HL-60 (cell line): ENCODE results near the gene DISP3.

Source experiments
- DNase-seq, 2 experiments: peaks; one replicate each; pipeline ENCODE4 v3.0.0-alpha.2; 2010 to 2020; ENCODE audit warnings: low read depth in 1 of 2, low spot score in 1 of 2
- H3K27ac ChIP-seq: fragments of 250-450 bp; sonication (Bioruptor Pico); replicated peaks from 2 replicates; pipeline ENCODE4 v1.5.1; 2020; ENCODE audit warnings: mild to moderate bottlenecking, moderate library complexity
- H3K27me3 ChIP-seq: fragments of 250-450 bp; sonication (Bioruptor Pico); 2 replicates; pipeline ENCODE4 v1.5.1; 2021; ENCODE audit warnings: mild to moderate bottlenecking, moderate library complexity; ENCODE audit not compliant: insufficient read depth, poor library complexity, severe bottlenecking
- H3K4me3 ChIP-seq: replicated peaks from 2 replicates; pipeline ENCODE4 v1.5.1; 2011; ENCODE audit warnings: mild to moderate bottlenecking, control low read depth, low read length; ENCODE audit not compliant: insufficient read depth
- GABPA ChIP-seq: IDR thresholded peaks from 2 replicates; pipeline ENCODE4 v1.6.1; 2012; ENCODE audit warnings: low read depth
- POLR2AphosphoS5 ChIP-seq: IDR thresholded peaks from 2 replicates; pipeline ENCODE4 v1.6.1; 2012; ENCODE audit warnings: low read depth
- SPI1 ChIP-seq: IDR thresholded peaks from 2 replicates; pipeline ENCODE4 v1.6.1; 2012; ENCODE audit warnings: low read depth, mild to moderate bottlenecking, borderline replicate concordance
- TF ChIP-seq, protein P1 (sequence below): IDR thresholded peaks from 2 replicates; pipeline ENCODE4 v1.6.1; 2012; ENCODE audit warnings: low read depth; ENCODE audit not compliant: insufficient replicate concordance
- TF ChIP-seq, protein P2 (sequence below): IDR thresholded peaks from one replicate; pipeline ENCODE4 v1.5.1; 2011; ENCODE audit warnings: low read length, control low read depth, inconsistent platforms; ENCODE audit not compliant: insufficient read depth

Gene DISP3

DNA sequence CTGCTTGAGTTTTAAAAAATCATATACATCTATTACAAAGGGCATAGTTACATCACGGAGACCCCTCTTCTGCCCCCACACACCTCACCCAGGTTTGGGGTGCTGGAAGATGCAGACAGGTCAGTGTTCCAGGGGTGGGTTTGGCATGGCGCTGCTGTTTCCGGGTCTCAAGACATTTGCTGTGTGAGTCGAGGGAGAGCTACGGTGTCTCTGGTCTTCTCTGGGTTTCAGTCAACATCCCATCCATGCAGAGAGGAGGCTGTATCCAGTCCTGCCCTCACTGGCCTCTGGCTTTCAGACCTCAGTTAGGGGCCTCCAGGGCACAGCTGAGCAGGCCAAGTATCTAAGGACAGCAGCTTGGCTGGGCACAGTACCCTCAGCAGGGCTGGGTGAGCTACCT, 28.6 kb upstream of the DISP3 start:
- Histone ChIP-seq H3K27ac (no peak overlapping the region), H3K27me3 (no peaks in the 10 kb centered on the region), H3K4me3 (no peak overlapping the region)
- TF ChIP-seq POLR2AphosphoS5 (no peak), SPI1 (no peak), GABPA (no peak)
- TF ChIP-seq, protein P1, sequence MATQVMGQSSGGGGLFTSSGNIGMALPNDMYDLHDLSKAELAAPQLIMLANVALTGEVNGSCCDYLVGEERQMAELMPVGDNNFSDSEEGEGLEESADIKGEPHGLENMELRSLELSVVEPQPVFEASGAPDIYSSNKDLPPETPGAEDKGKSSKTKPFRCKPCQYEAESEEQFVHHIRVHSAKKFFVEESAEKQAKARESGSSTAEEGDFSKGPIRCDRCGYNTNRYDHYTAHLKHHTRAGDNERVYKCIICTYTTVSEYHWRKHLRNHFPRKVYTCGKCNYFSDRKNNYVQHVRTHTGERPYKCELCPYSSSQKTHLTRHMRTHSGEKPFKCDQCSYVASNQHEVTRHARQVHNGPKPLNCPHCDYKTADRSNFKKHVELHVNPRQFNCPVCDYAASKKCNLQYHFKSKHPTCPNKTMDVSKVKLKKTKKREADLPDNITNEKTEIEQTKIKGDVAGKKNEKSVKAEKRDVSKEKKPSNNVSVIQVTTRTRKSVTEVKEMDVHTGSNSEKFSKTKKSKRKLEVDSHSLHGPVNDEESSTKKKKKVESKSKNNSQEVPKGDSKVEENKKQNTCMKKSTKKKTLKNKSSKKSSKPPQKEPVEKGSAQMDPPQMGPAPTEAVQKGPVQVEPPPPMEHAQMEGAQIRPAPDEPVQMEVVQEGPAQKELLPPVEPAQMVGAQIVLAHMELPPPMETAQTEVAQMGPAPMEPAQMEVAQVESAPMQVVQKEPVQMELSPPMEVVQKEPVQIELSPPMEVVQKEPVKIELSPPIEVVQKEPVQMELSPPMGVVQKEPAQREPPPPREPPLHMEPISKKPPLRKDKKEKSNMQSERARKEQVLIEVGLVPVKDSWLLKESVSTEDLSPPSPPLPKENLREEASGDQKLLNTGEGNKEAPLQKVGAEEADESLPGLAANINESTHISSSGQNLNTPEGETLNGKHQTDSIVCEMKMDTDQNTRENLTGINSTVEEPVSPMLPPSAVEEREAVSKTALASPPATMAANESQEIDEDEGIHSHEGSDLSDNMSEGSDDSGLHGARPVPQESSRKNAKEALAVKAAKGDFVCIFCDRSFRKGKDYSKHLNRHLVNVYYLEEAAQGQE = no peak
- TF ChIP-seq, protein P2, sequence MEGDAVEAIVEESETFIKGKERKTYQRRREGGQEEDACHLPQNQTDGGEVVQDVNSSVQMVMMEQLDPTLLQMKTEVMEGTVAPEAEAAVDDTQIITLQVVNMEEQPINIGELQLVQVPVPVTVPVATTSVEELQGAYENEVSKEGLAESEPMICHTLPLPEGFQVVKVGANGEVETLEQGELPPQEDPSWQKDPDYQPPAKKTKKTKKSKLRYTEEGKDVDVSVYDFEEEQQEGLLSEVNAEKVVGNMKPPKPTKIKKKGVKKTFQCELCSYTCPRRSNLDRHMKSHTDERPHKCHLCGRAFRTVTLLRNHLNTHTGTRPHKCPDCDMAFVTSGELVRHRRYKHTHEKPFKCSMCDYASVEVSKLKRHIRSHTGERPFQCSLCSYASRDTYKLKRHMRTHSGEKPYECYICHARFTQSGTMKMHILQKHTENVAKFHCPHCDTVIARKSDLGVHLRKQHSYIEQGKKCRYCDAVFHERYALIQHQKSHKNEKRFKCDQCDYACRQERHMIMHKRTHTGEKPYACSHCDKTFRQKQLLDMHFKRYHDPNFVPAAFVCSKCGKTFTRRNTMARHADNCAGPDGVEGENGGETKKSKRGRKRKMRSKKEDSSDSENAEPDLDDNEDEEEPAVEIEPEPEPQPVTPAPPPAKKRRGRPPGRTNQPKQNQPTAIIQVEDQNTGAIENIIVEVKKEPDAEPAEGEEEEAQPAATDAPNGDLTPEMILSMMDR = no peak
- no peak for DNase-seq

DNA sequence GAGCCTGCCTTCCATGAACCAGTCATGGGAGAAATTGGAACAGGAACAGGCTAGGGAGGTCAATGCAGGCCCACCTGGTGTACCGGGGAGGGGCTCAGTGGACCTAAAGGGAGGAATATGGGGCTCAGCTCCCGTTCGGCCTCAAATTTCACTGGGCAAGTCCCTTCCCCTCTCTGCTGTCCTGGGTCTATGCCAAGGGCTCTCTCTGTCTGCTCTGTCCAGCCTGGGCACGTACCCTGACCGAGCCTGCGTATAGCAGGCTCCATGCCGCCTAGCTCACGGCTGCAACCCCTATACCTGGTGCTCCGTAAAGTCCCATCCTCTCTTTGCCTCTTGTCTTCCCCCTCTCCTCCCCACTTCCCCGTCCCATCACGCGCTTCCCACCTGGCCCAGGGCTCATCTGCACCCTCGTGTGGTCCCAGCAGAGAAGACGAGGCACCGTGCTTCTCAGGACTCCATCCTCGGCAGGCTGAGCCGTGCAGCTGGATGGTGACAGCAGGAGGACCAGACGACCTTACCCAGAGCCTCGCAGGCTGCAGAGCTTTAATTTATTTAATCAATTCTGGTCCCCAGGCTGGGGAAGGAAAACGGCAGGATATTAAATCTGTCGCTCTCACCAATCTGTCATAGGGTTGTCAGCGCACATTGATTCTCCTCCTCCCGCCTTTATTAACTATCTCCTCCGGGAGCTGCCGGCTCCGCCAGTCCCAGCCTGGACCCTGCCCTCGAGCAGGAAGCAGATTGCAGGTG, 25.0 kb upstream of the DISP3 start:
- TF ChIP-seq GABPA = no peak
- TF ChIP-seq SPI1 = no peak
- TF ChIP-seq, protein P2 = no peak
- TF ChIP-seq, protein P1 = no peak
- TF ChIP-seq POLR2AphosphoS5 = no peak
- no peaks in the 10 kb centered on the region for H3K27me3 ChIP-seq
- no peak for DNase-seq
- no peak overlapping the region for H3K4me3 ChIP-seq
- no peak overlapping the region for H3K27ac ChIP-seq

DNA sequence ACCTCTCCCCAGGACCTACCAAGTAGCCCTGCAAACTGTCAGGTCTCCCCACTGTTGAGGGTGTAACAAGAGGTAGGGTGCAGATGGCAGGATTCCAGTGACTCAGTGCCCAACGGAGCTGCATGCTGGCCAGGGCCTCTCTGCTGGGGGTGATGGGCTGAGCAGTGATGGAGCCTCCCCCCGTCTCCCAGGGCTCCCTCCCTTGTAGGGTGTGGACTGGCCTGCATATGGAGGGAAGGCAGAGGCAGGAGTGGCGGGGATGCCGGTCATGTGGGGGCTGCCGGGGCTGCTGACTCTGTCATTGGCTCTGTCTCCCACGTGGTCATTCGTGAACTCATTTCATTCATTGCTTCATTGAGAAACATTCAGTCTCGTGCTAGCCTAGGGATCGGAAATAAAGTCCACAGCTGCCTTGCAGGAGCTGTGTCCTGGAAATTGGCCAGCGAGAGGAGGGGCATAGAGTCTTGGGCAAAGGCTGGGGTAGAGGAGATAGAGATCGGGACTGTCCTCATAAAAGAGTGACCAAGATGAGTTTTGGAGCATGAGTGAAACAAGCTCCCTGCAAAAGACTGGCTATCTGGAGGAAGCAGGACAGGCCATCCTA, 22.9 kb upstream of the DISP3 start:
- no peak overlapping the region for H3K4me3 ChIP-seq
- DNase-seq = no peak
- H3K27ac ChIP-seq = no peak overlapping the region
- H3K27me3 ChIP-seq = no peaks in the 10 kb centered on the region
- TF ChIP-seq, protein P1 = no peak
- no peak for TF ChIP-seq SPI1
- no peak for TF ChIP-seq POLR2AphosphoS5
- no peak for TF ChIP-seq GABPA
- TF ChIP-seq, protein P2 = no peak
